HuH-7 (cell line): ENCODE results near the gene CGB8.
"Not testable (repeated sequence)": the region's sequence is repeated elsewhere in the genome, so short reads cannot be mapped to it uniquely, and the experiment has no call there.

Source experiments
- DNase-seq: peaks from one replicate; pipeline ENCODE4 v3.0.0; 2011; ENCODE audit warnings: low spot score

The CGB8 gene

DNA sequence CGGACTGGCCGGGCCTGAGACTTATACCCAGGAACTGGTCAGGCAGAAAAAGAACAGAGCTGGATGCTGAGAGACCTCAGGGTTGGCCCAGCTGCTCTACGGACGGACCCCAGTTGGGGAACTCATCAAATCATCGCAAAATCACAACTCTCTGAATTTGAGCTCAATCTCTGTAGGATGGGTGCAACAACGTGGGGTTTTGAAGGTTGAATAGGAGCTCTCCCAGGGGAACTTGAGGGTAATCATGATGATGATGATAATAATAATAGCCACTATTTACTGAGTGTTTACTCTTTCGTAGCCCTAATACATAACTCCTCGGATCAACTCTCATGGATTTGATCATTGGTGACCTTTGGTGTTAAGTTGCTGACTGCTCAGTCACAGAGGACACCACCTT is 18.6 kb downstream of the CGB8 start:
- not testable (repeated sequence) for DNase-seq

DNA sequence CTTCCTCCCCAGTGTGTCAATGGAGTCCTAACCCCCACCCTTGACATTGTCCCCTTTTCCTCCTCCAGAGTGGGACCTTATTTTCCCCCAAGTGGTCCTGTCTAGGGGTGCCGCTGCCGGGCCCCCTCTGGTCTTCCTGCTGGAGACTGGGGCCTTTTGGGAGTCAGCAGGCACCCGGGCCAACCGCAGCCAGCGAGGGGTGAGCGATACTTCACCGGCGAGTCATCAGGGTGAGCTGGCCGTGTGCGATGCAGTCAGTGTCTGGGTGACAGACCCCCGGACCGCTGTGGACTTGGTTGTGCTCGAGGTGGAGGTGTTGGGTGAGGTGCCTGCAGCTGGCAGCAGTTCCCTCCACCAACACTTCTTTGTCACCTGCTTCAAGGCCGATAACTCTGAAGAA is 19.2 kb downstream of the CGB8 start:
- not testable (repeated sequence) for DNase-seq

DNA sequence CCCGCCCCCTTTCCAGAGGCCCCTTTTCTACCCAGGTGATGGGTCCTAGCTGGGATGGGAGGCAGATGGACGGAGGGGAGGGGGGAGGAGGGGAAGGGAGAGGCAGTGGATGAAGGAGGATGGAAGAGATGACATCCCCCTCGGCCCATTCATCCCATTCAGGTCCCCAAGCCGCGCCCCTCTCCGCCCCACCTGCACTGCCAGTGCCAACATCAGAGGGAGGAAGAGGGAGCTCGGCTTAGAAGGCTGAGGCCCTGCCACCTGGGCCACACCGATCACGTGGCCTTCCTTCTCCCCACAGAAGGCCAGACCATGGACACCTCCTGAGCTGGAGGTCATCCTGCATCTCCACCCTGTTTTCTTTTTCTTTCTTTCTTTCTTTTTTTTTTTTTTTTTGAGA is 20.2 kb downstream of the CGB8 start:
- not testable (repeated sequence) for DNase-seq

DNA sequence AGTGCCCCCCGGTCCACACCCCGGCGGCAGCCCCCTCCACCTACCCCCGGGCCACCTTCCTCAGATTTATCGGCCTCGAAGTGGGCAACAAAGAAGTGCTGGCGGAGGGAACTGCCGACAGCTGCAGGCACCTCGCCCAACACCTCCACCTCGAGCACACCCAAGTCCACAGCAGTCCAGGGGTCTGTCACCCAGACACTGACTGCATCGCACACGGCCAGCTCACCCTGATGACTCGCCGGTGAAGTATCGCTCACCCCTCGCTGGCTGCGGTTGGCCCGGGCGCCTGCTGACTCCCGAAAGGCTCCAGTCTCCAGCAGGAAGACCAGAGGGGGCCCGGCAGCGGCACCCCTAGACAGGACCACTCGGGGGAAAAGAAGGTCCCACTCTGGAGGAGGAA is 23.3 kb downstream of the CGB8 start:
- not testable (repeated sequence) for DNase-seq

DNA sequence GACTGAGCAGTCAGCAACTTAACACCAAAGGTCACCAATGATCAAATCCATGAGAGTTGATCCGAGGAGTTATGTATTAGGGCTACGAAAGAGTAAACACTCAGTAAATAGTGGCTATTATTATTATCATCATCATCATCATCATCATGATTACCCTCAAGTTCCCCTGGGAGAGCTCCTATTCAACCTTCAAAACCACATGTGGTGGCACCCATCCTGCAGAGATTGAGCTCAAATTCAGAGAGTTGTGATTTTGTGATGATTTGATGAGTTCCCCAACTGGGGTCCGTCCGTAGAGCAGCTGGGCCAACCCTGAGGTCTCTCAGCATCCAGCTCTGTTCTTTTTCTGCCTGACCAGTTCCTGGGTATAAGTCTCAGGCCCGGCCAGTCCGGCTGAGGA is 23.8 kb downstream of the CGB8 start:
- DNase-seq, result not testable (repeated sequence)

DNA sequence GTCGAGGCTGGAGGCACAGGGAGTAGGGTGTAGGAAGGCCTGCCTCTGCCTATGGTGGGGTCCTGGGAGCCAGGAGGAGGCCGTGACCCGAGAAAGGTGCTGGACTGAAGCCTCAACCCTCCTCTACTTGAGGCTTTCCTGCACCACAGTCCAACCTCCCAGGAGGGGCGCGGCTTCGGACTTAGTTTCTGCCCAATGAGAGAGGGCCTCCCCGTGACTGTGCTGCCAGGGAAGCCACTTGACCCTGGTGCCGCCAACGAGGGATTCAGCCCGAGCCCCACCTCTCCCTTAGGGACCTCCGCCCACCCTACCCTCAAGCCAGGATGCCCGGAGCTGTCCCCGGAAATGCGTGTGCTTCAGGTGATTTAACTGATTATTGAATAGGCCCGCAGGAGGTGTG is 24.7 kb downstream of the CGB8 start, which contains the start of gene CGB3:
Gene CGB3 (minus strand): TSS at position 101 of the 400 bp plus-strand sequence. CDS start 362 bp downstream, outside the sequence.
- not testable (repeated sequence) for DNase-seq

DNA sequence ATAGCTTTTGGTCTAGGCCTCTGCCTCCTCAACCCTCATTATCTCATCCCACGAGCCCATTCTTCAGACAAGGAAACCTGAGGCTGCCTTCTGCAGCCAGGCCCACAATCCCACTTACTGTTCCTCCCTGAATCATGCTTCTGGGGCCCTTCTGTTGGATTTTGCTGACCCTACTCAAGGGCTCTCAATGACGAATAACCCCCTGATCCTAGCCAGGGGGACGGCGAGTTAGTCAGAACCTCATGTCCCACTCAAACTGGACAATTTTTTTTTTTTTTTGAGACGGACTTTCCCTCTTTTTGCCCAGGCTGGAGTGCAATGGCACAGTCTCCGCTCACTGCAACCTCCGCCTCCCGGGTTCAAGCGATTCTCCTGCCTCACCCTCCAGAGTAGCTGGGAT is 26.8 kb downstream of the CGB8 start:
- DNase-seq, result no peak

DNA sequence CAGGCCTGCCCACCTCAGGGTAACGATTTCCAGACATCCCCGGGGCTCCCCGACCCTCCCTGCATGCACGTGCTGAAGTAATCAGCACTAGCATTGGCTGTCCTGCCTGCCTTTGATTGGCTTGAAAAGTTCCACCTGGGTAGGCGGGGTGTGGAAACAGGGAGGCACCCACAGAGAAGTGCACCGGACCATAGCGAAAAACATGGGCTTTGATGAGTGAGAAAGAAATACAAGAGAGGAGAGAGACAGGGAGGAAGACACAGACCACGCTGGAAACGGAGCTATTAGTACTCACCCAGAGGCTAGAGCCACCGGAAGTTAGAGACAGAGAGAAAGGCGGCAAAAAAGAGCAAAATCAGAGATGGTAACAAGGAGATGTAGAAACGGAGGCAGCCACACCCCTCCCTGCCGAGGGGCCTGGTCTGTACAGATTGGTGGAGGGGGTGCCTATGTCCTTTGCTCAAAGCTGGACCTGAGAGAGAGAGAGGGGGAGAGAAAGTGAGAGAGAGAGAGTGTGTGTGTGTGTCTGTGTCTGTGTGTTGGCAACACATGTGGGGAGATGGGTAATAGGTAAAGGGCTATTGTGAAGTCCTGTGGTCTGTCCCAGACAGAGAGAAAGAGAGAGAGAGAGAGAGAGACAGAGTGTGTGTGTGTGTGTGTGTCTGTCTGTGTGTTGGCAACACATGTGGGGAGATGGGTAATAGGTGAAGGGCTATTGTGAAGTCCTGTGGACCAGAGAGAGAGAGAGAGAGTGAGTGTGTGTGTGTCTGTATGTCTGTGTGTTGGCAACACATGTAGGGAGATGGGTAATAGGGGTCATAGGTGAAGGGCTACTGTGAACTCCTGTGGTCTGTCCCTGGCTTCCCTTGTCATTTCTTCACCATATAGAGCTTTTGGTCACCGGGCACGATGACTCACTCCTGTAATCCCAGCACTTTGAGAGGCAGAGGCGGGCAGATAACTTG is 27.7 kb downstream of the CGB8 start:
- no peak for DNase-seq

DNA sequence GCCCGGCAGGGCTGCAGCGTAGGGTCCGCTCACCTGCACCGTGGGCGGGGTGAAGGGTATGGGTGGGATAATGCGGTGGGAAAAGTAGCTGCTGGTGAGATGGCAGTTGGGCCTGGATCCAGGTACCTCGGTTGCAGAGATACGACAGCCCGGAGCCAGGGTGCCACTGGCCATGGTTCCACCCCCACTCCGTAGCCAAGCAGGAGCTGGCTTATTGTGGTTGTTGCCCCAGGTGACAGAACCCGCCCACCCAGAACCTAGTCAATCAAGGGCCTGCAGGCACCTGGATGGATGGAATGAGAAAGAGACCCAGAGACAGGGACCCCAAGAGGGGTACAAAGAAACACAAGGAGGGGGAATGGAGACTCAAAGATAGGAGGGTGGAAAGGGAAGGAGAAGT is 28.6 kb downstream of the CGB8 start:
- no peak for DNase-seq

DNA sequence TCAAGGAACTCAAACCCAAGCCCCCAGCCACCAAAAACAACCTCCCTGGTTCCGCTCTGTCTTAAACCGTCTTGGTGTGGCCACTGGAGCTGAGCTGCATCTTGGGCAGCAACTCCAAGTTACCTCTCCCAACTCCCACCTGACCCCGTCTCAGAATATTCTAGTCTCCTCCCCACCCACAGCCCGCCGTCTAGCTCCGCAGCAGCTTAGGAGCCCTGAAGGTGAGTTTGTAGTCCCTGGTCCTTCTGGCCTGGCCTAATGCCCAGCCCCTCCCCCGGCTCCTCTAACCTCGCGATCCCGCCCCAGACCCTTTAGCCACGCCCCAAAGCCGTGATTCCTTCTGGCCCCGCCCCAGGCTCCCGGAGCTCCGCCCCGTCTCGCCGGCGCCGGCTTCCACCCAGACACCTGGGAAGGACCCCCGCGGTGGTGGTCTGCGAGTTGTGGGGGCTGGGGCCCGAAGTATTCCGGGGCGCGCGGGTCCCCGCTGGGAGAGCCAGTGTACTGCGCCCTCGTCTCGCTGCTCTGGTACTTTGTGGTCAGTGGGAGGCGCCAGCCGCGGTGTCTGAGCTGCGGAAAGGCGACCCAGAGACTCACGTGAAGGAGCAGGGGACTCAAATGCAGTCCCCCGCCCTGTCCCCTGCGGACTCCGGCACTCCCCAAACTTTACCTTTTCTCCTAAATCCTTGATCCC is 29.5 kb downstream of the CGB8 start:
- peak; percentile 94 for DNase-seq

DNA sequence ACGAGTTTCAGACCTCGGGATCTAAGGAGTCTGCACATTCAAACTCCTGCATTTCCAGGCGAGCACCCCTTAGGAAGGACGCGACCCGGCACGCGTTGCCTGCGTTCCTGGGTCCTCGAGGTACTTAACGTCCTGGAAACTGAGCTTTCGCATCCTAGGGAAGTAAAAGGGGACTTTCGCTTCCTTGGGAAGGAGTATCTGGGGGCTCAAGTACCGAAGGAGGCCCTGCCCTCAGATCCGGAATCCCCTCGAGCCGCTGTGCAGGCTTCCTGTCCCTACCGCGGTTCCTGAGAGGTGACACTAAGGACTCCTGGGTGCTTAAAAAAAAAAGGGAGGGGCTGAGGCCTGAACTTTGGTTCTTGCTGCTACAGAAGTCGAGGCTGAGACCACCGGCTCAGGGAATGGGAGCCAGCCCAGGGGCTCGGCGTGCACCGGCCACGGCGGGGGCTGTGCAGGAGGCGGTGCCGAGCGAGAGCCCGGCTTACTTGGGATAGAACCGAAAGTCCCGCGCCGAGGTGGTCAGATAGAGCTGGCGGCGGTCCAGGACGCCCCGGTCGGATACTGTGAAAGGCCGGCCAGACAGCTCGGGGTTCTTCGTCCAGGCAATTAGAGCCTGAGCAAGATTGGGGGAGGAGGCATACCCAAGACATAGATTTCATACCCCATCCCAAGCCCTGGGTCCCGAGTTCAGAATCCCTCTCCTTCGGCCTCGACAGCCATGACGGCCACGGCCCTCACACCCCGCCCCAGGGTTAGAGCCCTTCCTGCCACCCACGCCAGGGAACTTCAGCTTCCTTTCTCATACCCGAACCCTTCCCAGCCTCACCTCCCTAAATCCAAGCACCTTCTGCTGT is 30.3 kb downstream of the CGB8 start:
- DNase-seq, result not testable (repeated sequence)

DNA sequence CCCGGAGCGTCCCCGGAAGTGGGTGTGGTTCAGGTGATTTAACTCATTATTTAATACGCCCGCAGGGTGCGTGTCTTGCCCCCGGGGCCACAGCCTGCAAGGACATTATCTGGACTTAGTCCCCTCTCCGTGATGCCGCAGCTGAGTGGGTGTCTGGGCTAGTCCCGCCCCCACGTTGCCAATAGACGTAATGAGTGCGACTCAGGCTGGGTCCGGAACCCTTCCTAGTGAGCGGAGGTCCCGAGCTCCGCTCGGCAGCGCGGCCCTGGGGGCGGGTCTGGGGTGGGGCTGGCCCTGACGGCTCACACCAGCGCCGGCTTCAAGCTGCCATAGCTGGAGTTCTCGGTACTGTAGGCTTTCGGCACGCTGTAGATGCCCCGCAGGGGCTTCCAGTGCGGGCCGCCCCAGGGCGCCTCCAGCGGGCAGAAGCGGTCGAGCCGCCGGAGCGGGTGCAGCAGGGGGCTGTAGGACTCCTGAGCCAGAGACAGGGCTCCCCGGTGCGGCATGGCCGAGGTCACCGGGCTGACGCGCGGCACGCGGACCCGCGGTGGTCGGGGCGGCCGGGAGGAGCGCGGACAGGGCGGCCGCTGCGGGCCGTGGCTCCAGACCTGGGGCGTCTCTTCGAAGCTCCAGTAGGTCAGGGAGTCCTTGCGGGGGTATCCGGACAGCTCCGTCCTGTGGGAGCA is 31.1 kb downstream of the CGB8 start:
- peak; percentile 86 for DNase-seq

DNA sequence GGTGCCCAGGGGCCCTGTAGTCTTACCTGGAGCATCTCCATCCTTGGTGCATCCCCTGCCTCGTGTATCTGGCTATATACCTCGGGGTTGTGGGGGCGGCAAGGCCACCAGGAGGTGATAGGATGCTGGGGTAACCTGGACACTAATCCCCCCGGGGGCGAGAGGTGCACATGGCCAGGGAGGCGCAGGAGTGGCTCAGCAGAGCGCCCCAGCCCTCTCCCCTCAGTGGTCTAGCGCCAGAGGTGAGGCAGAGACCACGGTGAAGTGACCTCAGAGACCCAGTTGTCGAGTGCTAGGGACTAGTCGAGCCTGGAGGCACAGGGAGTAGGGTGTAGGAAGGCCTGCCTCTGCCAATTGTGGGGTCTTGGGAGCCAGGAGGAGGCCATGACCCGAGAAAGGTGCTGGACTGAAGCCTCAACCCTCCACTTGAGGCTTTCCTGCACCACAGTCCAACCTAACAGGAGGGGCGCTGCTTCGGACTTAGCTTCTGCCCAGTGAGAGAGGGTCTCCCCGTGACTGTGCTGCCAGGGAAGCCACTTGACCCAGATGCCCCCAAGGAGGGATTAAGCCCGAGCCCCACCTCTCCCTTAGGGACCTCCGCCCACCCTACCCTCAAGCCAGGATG is 31.8 kb downstream of the CGB8 start, which contains the start of gene LHB:
Gene LHB (minus strand): TSS at position 51 of the 625 bp plus-strand sequence. CDS start 10 bp downstream, at position 41.
- no peak for DNase-seq

DNA sequence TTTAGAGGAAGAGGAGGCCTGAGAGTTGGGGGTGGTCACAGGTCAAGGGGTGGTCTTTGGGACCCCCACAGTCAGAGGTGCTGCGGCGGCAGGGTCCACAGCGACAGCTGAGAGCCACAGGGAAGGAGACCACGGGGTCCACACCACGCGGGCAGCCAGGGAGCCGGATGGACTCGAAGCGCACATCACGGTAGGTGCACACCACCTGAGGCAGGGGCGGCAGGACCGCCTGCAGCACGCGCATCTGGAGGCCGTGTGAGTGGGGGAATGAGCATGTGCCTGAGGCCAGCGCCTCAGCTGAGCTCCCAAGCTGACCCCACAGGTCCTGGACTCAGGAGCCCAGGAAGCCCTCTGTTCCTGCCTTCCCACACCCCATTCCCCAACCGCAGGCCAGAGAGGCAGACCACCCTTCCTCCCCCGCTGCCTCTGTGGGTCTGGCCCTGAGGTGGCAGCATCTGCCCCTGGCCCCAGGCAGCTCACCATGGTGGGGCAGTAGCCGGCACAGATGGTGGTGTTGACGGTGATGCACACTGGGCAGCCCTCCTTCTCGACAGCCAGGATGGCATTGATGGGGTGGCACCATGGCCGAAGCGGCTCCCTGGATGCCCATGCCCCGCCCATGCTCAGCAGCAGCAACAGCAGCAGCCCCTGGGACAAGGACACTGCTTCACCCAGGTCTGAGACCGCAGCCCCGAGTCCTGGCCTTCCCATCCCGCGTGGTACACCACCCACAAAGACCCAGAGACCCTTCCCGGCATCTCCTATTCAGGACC is 32.7 kb downstream of the CGB8 start:
- no peak for DNase-seq

DNA sequence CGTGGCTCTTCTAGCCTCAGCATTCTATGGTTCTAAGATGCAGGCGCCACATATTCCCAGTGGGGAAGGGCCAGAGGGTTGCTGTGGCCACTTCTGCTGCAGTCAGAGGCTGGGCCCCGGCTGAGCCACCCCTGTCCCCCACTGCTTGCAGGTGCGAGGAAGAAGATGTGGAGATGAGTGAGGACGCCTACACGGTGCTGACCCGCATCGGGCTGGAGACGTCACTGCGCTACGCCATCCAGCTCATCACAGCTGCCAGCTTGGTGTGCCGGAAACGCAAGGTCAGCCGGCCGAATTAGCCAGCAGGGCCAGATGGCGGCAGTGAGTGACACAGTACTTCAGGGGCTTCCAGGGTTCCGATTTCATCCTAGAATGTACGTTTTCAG is 34.0 kb downstream of the CGB8 start:
- DNase-seq, result no peak

DNA sequence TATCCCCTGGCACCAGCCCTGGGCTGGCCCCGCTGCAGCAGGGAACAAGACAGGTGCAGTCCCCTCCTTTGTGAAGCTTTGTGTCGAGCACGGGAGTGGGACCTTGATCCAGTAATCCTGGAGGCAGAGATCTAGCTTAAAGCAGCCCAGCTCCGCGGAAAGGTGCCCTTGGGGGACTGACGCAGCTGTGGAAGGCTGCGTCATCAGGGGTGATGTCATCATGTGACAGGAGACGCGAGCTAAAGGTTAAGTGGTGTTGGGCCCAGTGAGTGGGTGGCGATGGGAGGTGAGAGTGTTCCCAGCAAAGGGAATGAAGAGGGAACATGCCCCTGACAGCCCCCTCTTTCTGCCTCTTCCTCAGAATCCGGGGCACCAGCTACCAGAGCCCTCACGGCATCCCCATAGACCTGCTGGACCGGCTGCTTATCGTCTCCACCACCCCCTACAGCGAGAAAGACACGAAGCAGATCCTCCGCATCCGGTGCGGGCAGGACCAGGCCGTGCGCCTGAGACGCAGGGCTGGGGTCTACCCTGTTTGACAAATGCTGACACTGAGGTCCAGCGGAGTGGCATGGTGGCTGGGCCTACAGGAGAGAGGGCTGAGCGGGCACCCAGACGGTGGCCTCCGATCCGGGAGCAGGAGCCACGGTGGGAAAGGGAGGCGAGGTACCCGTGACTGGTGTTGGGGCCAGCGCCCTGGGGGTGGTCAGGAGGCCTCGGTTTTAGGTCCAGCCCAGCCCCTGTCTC is 34.6 kb downstream of the CGB8 start:
- DNase-seq, result no peak

DNA sequence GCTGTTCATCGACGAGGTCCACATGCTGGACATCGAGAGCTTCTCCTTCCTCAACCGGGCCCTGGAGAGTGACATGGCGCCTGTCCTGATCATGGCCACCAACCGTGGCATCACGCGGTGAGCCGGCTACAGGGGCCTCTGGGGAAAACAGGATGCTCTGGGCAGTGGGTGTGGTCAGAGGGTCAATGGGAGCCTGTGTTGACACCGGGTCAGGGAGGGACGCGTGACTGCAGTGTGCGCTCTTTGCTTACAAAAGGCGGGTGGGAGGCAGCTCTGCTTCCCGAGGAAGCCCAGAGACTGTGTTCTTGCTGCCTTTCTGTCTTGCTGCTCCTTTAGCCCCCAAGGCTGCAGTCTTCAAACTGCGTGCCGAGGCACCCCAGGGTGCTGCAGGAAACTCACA is 37.7 kb downstream of the CGB8 start:
- no peak for DNase-seq

DNA sequence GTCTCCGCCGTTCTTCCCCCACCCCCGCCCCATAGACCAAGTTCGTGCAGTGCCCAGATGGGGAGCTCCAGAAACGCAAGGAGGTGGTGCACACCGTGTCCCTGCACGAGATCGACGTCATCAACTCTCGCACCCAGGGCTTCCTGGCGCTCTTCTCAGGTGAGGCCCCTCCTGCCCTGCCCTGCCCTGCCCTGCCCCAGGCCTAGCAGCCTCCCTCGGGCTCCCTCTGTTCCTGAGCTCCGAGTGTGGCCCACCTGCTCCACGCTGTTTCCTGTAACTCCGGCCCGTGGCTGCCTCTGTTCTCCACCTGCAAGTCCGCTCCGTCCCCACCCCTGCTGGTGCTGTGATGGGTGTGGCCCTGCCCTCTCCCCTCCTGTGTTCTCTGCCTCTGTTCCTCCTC is 38.5 kb downstream of the CGB8 start:
- DNase-seq, result no peak

DNA sequence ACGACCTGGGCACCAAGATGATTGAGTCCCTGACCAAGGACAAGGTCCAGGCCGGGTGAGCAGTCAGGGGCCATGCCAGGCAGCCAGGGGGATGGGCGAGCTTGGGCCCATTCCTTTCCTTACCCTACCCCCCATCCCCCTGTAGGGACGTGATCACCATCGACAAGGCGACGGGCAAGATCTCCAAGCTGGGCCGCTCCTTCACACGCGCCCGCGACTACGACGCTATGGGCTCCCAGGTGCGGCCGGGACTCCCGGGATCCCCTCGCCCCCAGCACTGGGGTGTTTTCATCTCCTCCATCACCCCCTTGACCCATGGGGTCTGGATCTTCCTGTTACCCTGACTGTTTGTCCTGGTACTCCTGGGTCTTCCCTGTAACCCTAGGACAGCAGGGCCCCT is 39.1 kb downstream of the CGB8 start:
- DNase-seq, result no peak
